Measurements from ENCODE around the gene DHX32.
A peak's percentile ranks its signal among the peaks of the same experiment; 100 is the strongest.

The DHX32 gene

GRCh38 chr10:125848857-125849256 is 32.2 kb downstream of the DHX32 start:
- no peak for DNase-seq

DNA sequence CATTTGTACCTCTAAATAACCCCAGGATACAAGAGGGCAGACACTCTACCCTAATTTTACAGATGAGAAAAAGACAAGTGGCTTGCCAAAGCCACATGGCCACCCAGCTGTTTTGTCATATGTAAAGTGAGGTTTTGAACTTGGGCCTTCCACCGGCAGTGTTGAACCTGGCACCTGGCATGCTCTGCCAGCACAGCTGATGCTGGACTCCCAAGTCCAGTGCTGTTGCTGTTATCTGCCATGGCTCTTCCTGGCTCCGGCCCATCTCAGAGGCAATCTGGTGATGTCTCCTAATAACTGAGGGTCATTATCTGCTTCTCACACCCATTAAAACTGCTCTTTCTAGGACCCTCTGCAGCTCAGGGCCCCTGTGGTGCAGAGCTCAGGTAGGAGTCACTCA is 32.7 kb downstream of the DHX32 start:
- DNase-seq, result no peak

DNA sequence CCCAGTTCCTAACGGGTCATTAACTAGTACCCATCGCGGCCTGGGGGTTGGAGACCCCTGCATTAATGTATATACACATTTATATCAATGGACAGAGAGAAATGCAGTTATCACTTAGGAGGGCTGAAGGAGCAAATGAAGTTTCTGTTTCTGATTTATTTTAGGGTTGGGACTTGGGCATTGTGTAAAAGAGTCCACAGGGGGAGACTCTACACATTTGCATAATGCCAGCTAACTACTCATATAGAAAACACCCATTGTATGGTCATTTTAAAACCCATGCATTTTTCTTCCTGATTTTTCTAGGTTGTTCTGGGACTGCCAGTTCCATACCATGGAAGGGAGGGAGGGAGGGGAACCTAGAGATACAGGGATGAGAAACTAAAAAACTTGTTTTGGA is 34.2 kb downstream of the DHX32 start:
- no peak for DNase-seq

GRCh38 chr10:125845617-125846016 is 35.5 kb downstream of the DHX32 start:
- DNase-seq, result no peak

DNA sequence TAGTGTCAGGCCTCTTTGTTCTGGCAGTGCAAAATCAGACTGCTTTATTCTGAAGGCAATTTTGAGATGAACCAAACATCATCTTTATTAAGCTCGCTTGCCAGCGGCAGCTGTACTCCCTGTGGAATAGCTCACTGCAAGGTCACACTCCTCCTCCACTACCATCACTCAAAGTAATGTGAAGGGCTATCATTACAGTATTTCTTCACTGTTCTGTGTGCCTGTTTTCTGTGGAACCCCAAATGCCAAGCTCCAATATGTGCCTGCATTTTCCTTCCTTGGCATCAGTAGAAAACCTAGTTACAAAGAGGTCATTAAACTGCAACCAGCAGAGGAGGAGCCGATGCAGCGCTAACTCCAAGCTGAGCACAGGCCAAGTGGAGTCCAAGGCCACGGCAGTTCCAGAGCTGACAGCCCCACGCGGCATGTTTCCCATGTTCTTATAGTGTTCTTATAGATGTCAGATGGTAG is 36.3 kb downstream of the DHX32 start:
- no peak for DNase-seq

- DNase-seq, result no peak
Measured at GRCh38 chr10:125843603-125844329, 37.3 kb downstream of the DHX32 start.

GRCh38 chr10:125840955-125841354 is 40.1 kb downstream of the DHX32 start:
- DNase-seq, result no peak

DNA sequence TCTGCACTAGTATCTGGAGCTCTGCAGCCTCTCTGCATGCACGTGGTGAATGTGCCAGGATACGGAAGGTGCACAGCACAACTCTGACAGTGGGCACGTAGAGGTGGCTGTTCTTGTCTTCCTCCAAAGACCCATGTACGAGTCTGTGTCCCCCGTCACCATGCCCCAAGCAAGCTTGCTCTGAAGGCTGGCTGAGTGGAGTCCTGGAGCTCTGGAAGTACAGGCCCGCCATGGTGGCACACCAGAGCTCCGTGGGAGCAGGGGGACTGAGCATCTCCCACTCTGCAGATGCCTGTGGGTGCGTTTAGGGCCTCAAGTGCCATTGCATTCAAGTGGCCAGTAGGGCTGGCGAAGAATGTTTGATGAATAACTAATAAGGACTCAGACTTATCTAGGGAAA is 40.7 kb downstream of the DHX32 start:
- no peak for DNase-seq

DNA sequence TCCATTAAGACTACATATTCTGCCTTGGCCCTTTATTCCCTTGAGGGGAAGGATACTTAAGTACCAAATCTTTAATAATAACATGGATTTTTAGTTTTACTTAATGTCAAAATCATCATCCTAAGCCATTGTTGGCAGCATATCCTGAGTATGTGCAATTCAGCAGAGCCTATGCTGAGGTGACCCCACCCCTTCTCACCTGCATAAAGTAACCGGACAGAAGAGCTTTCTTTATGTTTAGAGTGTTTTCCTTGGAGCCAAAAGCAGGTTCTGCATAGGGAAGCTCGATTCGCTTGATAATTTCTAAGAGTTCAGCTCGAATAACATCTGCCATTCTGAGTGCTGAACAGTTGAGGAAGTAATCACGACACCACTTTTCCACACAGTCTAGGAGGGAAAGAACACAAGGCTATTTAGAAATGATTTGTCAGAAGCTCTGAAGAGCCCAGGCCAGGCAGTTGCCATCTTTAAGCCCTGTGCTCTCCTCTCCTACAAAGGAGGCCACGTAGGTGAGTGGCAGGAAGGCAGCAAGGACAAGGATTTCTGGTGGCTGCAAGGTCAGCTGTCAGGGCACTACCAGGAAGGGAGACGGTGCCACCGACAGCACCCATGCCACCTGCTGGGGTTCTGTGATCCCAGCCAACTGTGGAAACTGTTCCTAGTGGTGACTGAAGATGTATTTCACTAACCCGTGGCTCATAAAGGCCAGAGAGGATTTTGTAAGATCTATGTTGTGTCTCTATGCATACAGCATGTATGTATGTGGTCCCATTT is 42.1 kb downstream of the DHX32 start:
- no peak for DNase-seq

DNA sequence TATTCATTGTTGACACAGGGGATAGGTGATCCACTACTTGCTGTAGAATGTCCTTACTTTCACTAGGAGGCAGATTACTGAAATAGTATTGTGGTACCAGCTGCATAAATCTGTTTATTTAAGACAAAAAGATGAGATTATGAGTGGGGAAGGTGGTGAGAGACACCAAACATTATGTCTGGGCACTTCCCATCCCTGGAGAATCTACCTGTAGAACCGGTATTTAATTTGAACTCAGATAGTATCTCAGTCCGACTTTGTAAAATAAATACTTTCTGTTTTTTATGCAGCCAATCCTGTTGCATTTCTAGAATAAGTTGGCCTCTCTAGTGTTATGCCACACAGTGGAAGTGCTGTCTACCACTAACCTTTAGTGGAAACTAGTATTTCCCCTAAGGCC is 44.3 kb downstream of the DHX32 start:
- no peak for DNase-seq

GRCh38 chr10:125828311-125828710 is 52.8 kb downstream of the DHX32 start:
- peak in 1 of 5 experiments; percentile 14 for DNase-seq

- DNase-seq, result no peak
Measured at GRCh38 chr10:125827133-125827532, 54.0 kb downstream of the DHX32 start.

DNA sequence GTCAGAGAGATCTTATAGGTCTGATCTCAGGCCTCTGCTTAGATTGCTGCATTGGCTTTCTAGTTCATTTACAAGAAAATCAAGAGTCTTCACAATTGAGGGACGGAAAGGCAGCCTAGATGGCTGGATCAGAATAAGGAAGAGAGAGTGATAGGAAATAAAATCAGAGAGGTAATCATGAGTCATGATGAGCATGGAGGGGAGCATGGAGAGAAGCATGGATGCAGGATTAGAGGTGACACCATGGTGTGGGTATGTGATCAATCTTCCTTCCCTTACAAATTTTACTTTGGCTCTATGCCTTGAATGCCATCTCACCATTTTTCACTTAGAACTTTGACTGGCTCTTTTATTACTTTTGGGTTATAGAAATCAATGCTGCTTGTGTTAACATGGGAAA is 56.4 kb downstream of the DHX32 start:
- no peak for DNase-seq

DNA sequence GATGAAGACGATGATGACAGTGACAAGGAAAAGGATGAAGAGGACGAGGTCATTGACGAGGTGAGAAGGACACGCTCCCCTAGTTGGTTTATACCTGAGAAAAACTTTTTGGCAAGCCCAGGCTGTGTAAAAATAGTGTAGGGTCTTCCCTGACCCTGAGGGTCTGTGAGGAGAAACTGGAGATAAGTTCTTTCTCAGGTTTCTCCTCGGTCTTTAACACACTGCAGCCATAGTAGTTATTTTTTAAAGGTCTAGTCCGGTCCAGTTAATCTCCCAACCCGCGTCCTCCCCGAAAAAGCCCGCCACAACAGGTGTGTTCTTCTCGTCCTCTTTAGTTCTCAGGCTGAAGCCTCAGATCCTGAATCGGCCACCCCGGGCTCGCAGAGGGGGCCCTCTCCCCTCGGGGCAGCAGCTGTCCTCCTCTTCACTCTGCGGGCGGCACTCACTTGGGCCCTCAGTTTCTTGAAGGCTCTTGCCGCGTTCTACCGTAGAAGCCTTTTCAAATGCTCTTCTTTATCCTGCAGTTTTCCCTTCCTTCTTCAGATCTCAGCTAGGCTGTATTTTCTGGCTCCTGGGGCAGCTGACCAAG is 57.3 kb downstream of the DHX32 start:
- DNase-seq, result no peak

DNA sequence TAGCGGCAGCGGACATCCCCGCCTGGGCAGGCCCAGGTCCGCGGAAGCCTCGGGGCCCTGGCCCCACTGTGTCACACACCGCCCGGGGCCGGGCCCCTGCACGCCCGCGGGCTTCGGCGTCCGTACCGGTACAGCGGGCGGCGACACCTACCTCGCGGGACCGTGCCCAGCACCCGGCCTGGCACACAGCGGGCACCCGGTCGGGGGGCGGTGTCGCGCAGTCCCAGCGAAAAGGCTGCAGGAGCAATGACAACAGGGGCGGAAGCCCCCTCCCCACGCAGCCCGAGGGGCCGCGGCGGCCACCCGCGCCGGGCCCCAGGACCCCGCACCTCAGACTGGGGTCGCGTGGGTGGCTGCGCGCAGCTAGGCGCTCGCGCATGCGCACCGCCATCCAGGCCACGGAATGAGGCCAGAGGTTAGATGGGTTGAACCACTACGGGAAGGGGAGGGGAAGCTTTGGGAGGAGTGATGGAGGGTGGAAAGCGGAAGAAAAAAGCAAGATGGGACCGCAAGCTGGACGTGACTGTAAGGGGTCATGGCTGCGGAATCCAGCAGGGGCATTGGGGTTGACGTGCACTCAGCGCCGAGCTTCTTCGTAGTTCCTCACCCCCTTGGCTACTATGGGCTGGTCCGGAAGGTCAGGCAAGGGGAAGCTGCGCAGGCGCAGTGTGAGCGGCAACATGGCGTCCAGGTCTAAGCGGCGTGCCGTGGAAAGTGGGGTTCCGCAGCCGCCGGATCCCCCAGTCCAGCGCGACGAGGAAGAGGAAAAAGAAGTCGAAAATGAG is 58.0 kb downstream of the DHX32 start, which contains the start of the genes BCCIP and UROS:
BCCIP (plus strand) TSS at position 669 of the 785 bp plus-strand sequence; CDS start at position 681, 12 bp downstream.
UROS (minus strand) TSS at position 381 of the 785 bp plus-strand sequence. CDS start 6,759 bp downstream, outside the sequence.
- DNase-seq, result peak; percentile 79 to 92 (median 89)

- no peak for DNase-seq
Measured at GRCh38 chr10:125820701-125821100, 60.4 kb downstream of the DHX32 start.

GRCh38 chr10:125817337-125817946 is 63.6 kb downstream of the DHX32 start:
- DNase-seq, result no peak

- no peak for DNase-seq
Measured at GRCh38 chr10:125816548-125816947, 64.5 kb downstream of the DHX32 start.

- no peak for DNase-seq
Measured at GRCh38 chr10:125815764-125816163, 65.3 kb downstream of the DHX32 start.

DNA sequence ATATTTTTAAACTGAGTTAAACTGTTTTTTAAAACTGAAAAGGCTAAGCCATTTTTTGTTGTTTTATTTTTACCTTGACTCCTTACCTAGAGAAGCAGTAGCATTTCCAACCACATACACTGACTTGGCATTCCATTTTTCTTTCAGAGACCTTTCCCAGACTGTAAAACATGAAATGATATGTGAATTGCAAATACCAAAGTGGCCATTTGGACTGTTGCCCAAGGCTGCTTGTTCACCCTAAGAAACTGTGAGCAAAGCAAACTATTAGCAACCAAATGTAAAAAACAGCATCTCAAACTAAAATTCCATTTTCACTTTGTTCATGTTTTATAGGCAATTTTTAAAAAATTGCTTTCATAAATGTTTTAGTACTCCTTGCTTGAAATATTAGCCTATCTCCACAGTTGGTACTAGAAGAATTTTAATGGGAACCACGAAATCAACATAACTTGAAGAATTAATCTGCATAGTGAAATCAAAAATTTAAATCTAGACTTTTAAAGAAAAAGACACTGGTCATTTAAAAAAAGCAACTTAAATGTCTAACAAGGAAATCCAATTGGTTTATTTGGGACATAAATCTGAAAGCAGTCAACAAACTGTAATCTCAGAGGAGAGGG is 68.9 kb downstream of the DHX32 start:
- no peak for DNase-seq

GRCh38 chr10:125811251-125811650 is 69.8 kb downstream of the DHX32 start:
- no peak for DNase-seq

DNA sequence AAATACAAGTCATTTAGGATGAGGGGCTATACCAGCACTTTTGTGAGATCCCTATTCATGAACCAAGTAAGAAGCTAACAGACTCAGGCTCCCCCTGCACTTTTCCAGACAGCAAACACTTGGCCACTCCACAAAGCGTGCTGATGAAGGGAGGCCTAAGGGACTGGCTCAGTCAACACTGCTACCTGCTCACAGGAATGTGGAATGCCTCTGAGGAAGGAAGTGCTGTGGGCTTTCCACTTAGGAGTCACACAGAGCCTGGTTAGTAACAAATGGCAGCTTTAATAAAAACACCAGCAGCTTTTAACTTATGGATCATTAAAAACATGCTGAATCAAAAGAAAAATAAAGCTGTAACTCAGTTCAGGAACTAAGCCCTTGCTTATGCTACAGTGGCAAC is 73.0 kb downstream of the DHX32 start:
- DNase-seq, result no peak
